DMS 273 (cell line): ENCODE measurements around the gene CYB5B.
A peak's percentile ranks its signal among the peaks of the same experiment; 100 is the strongest.

Experiments used
- DNase-seq: peaks from one replicate; lab custom pipeline; 2025; ENCODE audit not compliant: unreplicated experiment; lab: John Stamatoyannopoulos, UW

CYB5B gene

GRCh38 chr16:69483611-69484010 is 59.2 kb downstream of the CYB5B start:
- no peak for DNase-seq

- no peak for DNase-seq
Measured at GRCh38 chr16:69485361-69485760, 60.9 kb downstream of the CYB5B start.

- no peak for DNase-seq
Measured at GRCh38 chr16:69485816-69486215, 61.4 kb downstream of the CYB5B start.

GRCh38 chr16:69486272-69486671 is 61.9 kb downstream of the CYB5B start:
- no peak for DNase-seq

GRCh38 chr16:69486724-69487123 is 62.3 kb downstream of the CYB5B start:
- DNase-seq: no peak

- DNase-seq: no peak
Measured at GRCh38 chr16:69490707-69491324, 66.4 kb downstream of the CYB5B start.

GRCh38 chr16:69494991-69495392 is 70.6 kb downstream of the CYB5B start:
- DNase-seq: peak; percentile 47

GRCh38 chr16:69495821-69496220 is 71.4 kb downstream of the CYB5B start:
- no peak for DNase-seq

GRCh38 chr16:69496376-69496775 is 72.0 kb downstream of the CYB5B start:
- no peak for DNase-seq

- DNase-seq: no peak
Measured at GRCh38 chr16:69496896-69497295, 72.5 kb downstream of the CYB5B start.

GRCh38 chr16:69497876-69498596 is 73.6 kb downstream of the CYB5B start:
- no peak for DNase-seq

GRCh38 chr16:69498926-69499325 is 74.5 kb downstream of the CYB5B start:
- no peak for DNase-seq

GRCh38 chr16:69499541-69500230 is 75.3 kb downstream of the CYB5B start:
- no peak for DNase-seq

- no peak for DNase-seq
Measured at GRCh38 chr16:69500496-69500895, 76.1 kb downstream of the CYB5B start.

GRCh38 chr16:69501956-69502745 is 77.7 kb downstream of the CYB5B start:
- no peak for DNase-seq

GRCh38 chr16:69503244-69503643 is 78.8 kb downstream of the CYB5B start:
- no peak for DNase-seq

- DNase-seq: peak; percentile 12
Measured at GRCh38 chr16:69508033-69508755, 83.8 kb downstream of the CYB5B start.

- no peak for DNase-seq
Measured at GRCh38 chr16:69509125-69509524, 84.7 kb downstream of the CYB5B start.

- DNase-seq: no peak
Measured at GRCh38 chr16:69511651-69512050, 87.2 kb downstream of the CYB5B start.

- no peak for DNase-seq
Measured at GRCh38 chr16:69513180-69513966, 89.0 kb downstream of the CYB5B start.
